HepG2 (cell line): ENCODE measurements around the gene RAD23A. TPM values are rescaled to one million over a fixed set of nuclear protein-coding genes. Genes with fewer than 3 reads are reported as not detected.
A peak's percentile ranks its signal among the peaks of the same experiment; 100 is the strongest.

Source experiments
- AFF4 ChIP-seq: sonication (generic); formaldehyde crosslinking; IDR thresholded peaks from 2 replicates; pipeline ENCODE4 v1.4.0; 2020; ENCODE audit warnings: missing genetic modification reagents
- HDAC6 ChIP-seq: fragments of 200-600 bp; sonication (generic); IDR thresholded peaks from 2 replicates; pipeline ENCODE4 v1.7.0; 2017; ENCODE audit warnings: mild to moderate bottlenecking, antibody characterized with exemption, low read length, low read depth
- HMGXB4 ChIP-seq, 2 experiments: sonication (generic) in 1 of 2; formaldehyde crosslinking in 1 of 2; IDR thresholded peaks; 2 replicates each; pipeline versions ENCODE4 v1.4.0 to v1.6.1; 2018 to 2020; ENCODE audit warnings: missing genetic modification reagents in 2 of 2, borderline replicate concordance in 1 of 2, low read depth in 1 of 2, mild to moderate bottlenecking in 1 of 2, missing biosample characterization in 1 of 2
- IKZF4 ChIP-seq: sonication (generic); formaldehyde crosslinking; IDR thresholded peaks from 2 replicates; pipeline ENCODE4 v1.5.1; 2020; ENCODE audit warnings: borderline replicate concordance, mild to moderate bottlenecking, low read depth, missing genetic modification reagents; ENCODE audit errors: not compliant biosample characterization
- RCOR2 ChIP-seq: IDR thresholded peaks from 2 replicates; pipeline ENCODE4 v1.6.1; 2016; ENCODE audit warnings: missing biosample characterization, missing genetic modification reagents
- SP4 ChIP-seq: sonication (generic); formaldehyde crosslinking; IDR thresholded peaks from 2 replicates; pipeline ENCODE4 v1.8.1; 2023; ENCODE audit warnings: mild to moderate bottlenecking, missing genetic modification reagents
- ZFP1 ChIP-seq: IDR thresholded peaks from 2 replicates; pipeline ENCODE4 v1.6.1; 2016
- ZHX2 ChIP-seq, 2 experiments: sonication (generic) in 1 of 2; formaldehyde crosslinking in 1 of 2; IDR thresholded peaks; 2 replicates each; pipeline versions ENCODE4 v1.6.1 to v1.9.0; 2014 to 2022; ENCODE audit warnings: antibody characterized with exemption in 1 of 2, borderline replicate concordance in 1 of 2, inconsistent platforms in 1 of 2, low read depth in 1 of 2, missing genetic modification reagents in 1 of 2
- ZNF431 ChIP-seq: sonication (generic); formaldehyde crosslinking; IDR thresholded peaks from 2 replicates; pipeline ENCODE4 v1.9.0; 2022; ENCODE audit warnings: missing genetic modification reagents, low read depth, mild to moderate bottlenecking, borderline replicate concordance
- polyA plus RNA-seq, 8 experiments: library from polyadenylated mRNA; depleted of rRNA in 3 of 8; stranded (reverse) in 7 of 8; unstranded in 1 of 8; fragments of >200 nt; fragmentation: Illumina TruSeq in 4 of 8; extraction: Trizol in 4 of 8; gene quantifications; 2 replicates each; pipeline versions ENCODE4 v1.2.1 to v1.2.3, GENCODE V29; 2011 to 2016; ENCODE audit warnings: low read depth in 4 of 8, missing spikeins in 1 of 8, mixed read lengths in 1 of 8; ENCODE audit not compliant: insufficient read depth in 1 of 8
- total RNA-seq, 5 experiments: library from RNA; depleted of rRNA; stranded (reverse); fragments of >200 nt; fragmentation: Illumina TruSeq; extraction: Trizol; gene quantifications; 2 replicates each; pipeline ENCODE4 v1.2.3, GENCODE V29; 2016; ENCODE audit warnings: low read depth in 1 of 5

RAD23A gene
- total and polyA plus RNA-seq, 2 of the 13 experiments (the other 11 are each of a cell fraction or from before 2014, with no cell fraction given) = 42.5 to 54.2 TPM

- TF ChIP-seq HMGXB4 (CRISPR knock-in tag; IDR thresholded peaks at IDR 0.05; ENCODE audit: borderline replicate concordance in 1 of 2, low read depth in 1 of 2) = peak; percentile 73 to 83; a peak in 2 of 4 replicates
- no peak for TF ChIP-seq IKZF4
- TF ChIP-seq ZFP1 (CRISPR knock-in tag) = 0 out of 2 replicates have a peak, but pooled peaks have one; percentile 51
- no peak for TF ChIP-seq ZHX2 (IDR thresholded peaks at IDR 0.05; ENCODE audit: low read depth)
- 0 out of 2 replicates have a peak, but pooled peaks have one; percentile 40 for TF ChIP-seq ZHX2 (CRISPR knock-in tag; IDR thresholded peaks at IDR 0.05; ENCODE audit: borderline replicate concordance)
- TF ChIP-seq SP4 = peak; percentile 91
- peak; percentile 17; the same call in 1 of the 2 replicates for TF ChIP-seq RCOR2 (CRISPR knock-in tag)
- TF ChIP-seq AFF4 = peak; percentile 72; the same call in 1 of the 2 replicates
- TF ChIP-seq HDAC6 = no peak
- no peak; the same call in 1 of the 2 replicates for TF ChIP-seq ZNF431 (CRISPR knock-in tag)
Measured at GRCh38 chr19:12937927-12938778, 7.5 kb upstream of the RAD23A start, which contains the start of gene CALR (continued).
